ENCODE results near the gene BACE2.

DNA sequence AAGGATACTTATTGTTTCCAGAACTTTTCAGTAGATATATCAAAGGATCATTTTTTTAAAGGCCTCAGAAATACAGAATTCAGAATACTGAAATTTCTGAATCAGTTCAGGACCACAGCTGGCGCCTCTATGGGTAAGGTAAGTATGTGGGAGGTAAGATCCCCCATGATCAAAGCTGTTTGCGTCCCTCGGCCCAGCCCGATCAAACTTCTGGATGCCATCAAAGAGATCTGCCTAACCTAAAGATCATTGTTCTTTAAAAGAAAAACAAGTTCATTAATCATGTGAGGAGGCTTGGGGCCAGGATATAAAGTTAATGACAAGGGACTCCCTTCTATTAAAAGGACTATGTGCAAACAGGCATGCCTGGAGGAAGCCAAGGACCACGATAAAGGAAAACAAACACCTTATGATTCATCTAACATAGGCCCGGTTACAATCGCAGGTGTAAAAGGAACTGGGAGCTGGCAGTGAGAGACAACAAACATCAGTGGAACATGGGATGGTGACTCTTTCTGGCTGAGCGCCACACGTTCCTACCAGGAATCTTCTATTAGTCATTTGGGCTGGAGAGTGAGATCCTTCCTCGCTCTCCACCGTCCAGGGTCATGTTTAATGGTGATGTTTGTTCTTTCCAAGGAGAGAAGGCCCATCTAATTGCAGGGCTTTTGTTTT is 2.8 kb upstream of the BACE2 start:
- TF ChIP-seq, protein P1, sequence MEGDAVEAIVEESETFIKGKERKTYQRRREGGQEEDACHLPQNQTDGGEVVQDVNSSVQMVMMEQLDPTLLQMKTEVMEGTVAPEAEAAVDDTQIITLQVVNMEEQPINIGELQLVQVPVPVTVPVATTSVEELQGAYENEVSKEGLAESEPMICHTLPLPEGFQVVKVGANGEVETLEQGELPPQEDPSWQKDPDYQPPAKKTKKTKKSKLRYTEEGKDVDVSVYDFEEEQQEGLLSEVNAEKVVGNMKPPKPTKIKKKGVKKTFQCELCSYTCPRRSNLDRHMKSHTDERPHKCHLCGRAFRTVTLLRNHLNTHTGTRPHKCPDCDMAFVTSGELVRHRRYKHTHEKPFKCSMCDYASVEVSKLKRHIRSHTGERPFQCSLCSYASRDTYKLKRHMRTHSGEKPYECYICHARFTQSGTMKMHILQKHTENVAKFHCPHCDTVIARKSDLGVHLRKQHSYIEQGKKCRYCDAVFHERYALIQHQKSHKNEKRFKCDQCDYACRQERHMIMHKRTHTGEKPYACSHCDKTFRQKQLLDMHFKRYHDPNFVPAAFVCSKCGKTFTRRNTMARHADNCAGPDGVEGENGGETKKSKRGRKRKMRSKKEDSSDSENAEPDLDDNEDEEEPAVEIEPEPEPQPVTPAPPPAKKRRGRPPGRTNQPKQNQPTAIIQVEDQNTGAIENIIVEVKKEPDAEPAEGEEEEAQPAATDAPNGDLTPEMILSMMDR (IDR thresholded peaks at IDR 0.05; ENCODE audit: extremely low read depth in 1 of 2, insufficient read depth in 1 of 2, low read depth in 1 of 2, low read length in 2 of 2), result no peak
- TF ChIP-seq POLR2AphosphoS5 (IDR thresholded peaks at IDR 0.05; ENCODE audit: insufficient read depth, low read depth, low read length) (no peak), POLR2A (IDR thresholded peaks at IDR 0.05; ENCODE audit: low read depth, low read length) (no peak), JUN (IDR thresholded peaks at IDR 0.05; ENCODE audit: borderline replicate concordance, insufficient read depth, insufficient read length, low read depth) (peak; percentile 46), GATA2 (IDR thresholded peaks at IDR 0.05; ENCODE audit: insufficient read depth, insufficient read length, low read depth, low read length) (no peak), FOS (IDR thresholded peaks at IDR 0.05; ENCODE audit: borderline replicate concordance, insufficient read depth, low read length) (peak; percentile 59)
- TF ChIP-seq, protein P2, sequence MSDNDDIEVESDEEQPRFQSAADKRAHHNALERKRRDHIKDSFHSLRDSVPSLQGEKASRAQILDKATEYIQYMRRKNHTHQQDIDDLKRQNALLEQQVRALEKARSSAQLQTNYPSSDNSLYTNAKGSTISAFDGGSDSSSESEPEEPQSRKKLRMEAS (IDR thresholded peaks at IDR 0.05; ENCODE audit: insufficient read depth, insufficient read length), result no peak
